GM10847 (cell line): ENCODE data around the gene KLHL10.

Source experiments
- POLR2A ChIP-seq: IDR thresholded peaks from 2 replicates; pipeline ENCODE4 v1.6.1; 2011; ENCODE audit not compliant: insufficient read length; ENCODE audit errors: extremely low read depth

KLHL10 gene

GRCh38 chr17:41810659-41811548, 26.7 kb upstream of the KLHL10 start:
- TF ChIP-seq POLR2A = no peak

- TF ChIP-seq POLR2A = no peak
Observed at GRCh38 chr17:41811549-41812380, 25.9 kb upstream of the KLHL10 start, which contains the start of gene P3H4. TSS of gene P3H4 (minus strand) at chr17:41811949. CDS start at chr17:41811915, 34 bp downstream.

GRCh38 chr17:41812381-41813151, 25.1 kb upstream of the KLHL10 start, which contains the start of gene FKBP10:
TSS of gene FKBP10 (plus strand) at chr17:41813004. CDS start at chr17:41813035, 31 bp downstream.
- TF ChIP-seq POLR2A = no peak

GRCh38 chr17:41813152-41813680, 24.4 kb upstream of the KLHL10 start:
- no peak for TF ChIP-seq POLR2A

DNA sequence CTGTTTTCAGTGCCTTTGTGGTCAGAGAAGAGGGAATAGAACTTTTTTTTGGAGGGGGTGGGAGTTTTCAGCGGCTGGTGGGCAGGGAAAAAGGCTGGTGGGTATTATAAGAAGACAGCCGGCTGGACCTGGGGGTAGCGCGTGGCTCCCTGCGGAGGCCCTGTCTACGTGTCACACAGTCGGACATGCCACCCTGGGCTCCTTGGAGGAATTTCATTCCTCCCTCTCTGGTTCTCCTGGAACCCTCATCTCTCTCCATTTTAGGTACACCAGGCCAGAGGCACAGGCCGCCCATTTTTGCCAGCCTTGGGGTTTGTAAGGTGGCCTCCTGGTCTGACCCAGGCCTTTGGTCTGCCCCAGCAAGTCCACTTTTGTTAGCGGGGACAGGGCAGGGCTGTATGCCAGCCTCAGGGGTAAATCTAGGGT, 23.9 kb upstream of the KLHL10 start:
- no peak for TF ChIP-seq POLR2A

GRCh38 chr17:41814195-41814594, 23.4 kb upstream of the KLHL10 start:
- no peak for TF ChIP-seq POLR2A

- no peak for TF ChIP-seq POLR2A
Observed at GRCh38 chr17:41816637-41817320, 20.8 kb upstream of the KLHL10 start.

- no peak for TF ChIP-seq POLR2A
Observed at GRCh38 chr17:41818024-41818423, 19.6 kb upstream of the KLHL10 start.

DNA sequence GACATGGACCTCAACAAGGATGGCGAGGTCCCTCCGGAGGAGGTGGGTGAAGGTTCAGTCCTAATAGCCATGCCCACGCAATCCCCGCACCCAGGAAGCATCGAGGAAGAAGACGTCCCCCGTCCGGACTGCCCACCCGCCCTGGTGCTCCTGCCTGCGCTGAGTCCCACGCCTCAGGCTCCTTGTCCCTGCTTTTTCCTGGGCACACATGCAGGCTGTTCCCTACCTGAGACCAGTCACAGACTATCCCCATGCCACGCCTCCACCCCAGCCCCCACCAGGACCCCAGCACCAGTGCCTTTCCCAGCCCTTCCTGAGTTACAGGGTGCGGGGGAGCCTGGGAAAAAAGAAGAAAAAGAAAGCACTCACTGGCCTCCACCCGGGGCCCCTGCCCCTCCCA, 15.8 kb upstream of the KLHL10 start:
- no peak for TF ChIP-seq POLR2A

- no peak for TF ChIP-seq POLR2A
Observed at GRCh38 chr17:41822216-41823140, 15.1 kb upstream of the KLHL10 start.

- TF ChIP-seq POLR2A = no peak
Observed at GRCh38 chr17:41823141-41823524, 14.5 kb upstream of the KLHL10 start.

- no peak for TF ChIP-seq POLR2A
Observed at GRCh38 chr17:41823580-41823979, 14.0 kb upstream of the KLHL10 start.

GRCh38 chr17:41824086-41824485, 13.5 kb upstream of the KLHL10 start:
- no peak for TF ChIP-seq POLR2A

DNA sequence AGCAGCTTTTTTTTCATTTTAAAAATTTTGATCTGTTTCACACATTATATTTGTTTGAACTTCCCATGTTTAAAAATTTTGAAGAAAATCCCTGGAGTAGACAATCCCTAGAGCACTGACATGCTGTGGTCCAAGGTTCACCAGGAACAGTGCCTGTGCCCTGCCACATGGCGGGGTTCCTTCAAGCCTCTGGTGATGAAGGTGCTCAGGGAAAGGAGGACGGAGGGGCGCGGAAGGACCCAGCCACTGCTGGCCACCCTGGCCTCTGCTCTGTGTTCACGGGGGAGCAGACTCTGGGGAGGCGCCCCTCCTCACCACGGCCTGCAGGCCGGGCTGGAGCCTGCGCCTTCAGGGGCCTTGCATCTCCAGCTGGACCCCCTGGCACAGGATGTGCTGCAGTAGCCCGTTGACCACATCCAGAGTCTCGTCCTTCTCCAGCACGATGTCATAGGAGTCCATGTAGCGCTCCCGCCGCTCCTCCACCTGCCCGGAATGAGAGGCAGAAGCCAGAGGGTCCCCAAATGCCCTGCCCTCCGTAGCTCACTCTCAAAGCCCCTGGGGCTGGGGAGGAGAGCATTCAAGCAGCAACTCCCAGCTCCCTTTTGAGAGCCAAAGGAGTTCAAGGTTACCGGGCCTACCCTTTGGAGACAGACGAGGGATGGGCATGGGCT, 12.3 kb upstream of the KLHL10 start:
- no peak for TF ChIP-seq POLR2A
